ENCODE measurements around the gene CALHM2. TPM values are rescaled to one million over a fixed set of nuclear protein-coding genes. Genes with fewer than 3 reads are reported as not detected.

CALHM2 gene
- total RNA-seq, 4 donors from 2014 or later: 63.5 to 113 (median 74.9) TPM

- DNase-seq (ENCODE audit: low spot score) (no peak), ATAC-seq (ENCODE audit: low FRiP score) (no peak)
- TF ChIP-seq CTCF (IDR thresholded peaks at IDR 0.05): no peak
Measured at GRCh38 chr10:103450201-103450695, 1.9 kb downstream of the CALHM2 start.

- TF ChIP-seq CTCF (IDR thresholded peaks at IDR 0.05): no peak
- ATAC-seq (ENCODE audit: low FRiP score) (no peak), DNase-seq (ENCODE audit: low spot score) (no peak)
Measured at GRCh38 chr10:103449208-103450144, 2.7 kb downstream of the CALHM2 start.

GRCh38 chr10:103448746-103449145, 3.4 kb downstream of the CALHM2 start:
- TF ChIP-seq CTCF (IDR thresholded peaks at IDR 0.05): no peak
- ATAC-seq (ENCODE audit: low FRiP score) (peak; percentile 38), DNase-seq (ENCODE audit: low spot score) (no peak)

- no peak for DNase-seq (ENCODE audit: low spot score)
- ATAC-seq (ENCODE audit: low FRiP score): no peak
- TF ChIP-seq CTCF (IDR thresholded peaks at IDR 0.05): no peak
Measured at GRCh38 chr10:103447187-103447586, 5.0 kb downstream of the CALHM2 start.

GRCh38 chr10:103445767-103446567, 6.2 kb downstream of the CALHM2 start:
- ATAC-seq (ENCODE audit: low FRiP score) (peak; percentile 79), DNase-seq (ENCODE audit: low spot score) (no peak)
- TF ChIP-seq CTCF (IDR thresholded peaks at IDR 0.05): no peak

GRCh38 chr10:103445366-103445765, 6.8 kb downstream of the CALHM2 start:
- TF ChIP-seq CTCF (IDR thresholded peaks at IDR 0.05): no peak
- no peak for ATAC-seq (ENCODE audit: low FRiP score)

More at GRCh38 chr10:103445366-103445765, 6.8 kb downstream of the CALHM2 start:
- no peak for DNase-seq (ENCODE audit: low spot score)
